Measurements from ENCODE around the gene PRDM10.

DNA sequence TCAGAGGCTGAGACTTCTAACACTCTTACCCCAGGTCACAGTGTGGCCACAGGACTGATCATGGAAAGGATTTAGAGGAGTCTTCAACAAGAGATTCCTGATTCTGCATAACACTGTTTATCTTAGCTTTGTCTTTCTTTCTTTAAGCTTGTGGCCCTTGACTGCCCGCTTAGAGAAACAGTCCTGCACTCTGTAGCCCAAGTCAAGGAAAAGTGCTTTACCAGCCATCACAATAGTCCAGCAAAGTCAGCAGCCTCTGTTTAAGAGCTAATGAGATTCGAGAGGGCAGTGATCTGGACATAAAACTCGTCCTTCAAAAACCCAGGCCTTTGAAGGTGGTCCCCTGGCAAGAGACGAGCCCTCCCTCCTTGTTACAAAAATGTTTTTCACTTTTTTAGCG lies 30.0 kb downstream of the PRDM10 start:
- no peak for TF ChIP-seq CTCF (IDR thresholded peaks at IDR 0.05; ENCODE audit: poor library complexity, severe bottlenecking)
- TF ChIP-seq EZH2 (IDR thresholded peaks at IDR 0.05; ENCODE audit: borderline replicate concordance, insufficient read depth, low read length, poor library complexity, severe bottlenecking) = no peak
- TF ChIP-seq TAF1 (IDR thresholded peaks at IDR 0.05; ENCODE audit: low read depth) = no peak
- TF ChIP-seq, protein P1, sequence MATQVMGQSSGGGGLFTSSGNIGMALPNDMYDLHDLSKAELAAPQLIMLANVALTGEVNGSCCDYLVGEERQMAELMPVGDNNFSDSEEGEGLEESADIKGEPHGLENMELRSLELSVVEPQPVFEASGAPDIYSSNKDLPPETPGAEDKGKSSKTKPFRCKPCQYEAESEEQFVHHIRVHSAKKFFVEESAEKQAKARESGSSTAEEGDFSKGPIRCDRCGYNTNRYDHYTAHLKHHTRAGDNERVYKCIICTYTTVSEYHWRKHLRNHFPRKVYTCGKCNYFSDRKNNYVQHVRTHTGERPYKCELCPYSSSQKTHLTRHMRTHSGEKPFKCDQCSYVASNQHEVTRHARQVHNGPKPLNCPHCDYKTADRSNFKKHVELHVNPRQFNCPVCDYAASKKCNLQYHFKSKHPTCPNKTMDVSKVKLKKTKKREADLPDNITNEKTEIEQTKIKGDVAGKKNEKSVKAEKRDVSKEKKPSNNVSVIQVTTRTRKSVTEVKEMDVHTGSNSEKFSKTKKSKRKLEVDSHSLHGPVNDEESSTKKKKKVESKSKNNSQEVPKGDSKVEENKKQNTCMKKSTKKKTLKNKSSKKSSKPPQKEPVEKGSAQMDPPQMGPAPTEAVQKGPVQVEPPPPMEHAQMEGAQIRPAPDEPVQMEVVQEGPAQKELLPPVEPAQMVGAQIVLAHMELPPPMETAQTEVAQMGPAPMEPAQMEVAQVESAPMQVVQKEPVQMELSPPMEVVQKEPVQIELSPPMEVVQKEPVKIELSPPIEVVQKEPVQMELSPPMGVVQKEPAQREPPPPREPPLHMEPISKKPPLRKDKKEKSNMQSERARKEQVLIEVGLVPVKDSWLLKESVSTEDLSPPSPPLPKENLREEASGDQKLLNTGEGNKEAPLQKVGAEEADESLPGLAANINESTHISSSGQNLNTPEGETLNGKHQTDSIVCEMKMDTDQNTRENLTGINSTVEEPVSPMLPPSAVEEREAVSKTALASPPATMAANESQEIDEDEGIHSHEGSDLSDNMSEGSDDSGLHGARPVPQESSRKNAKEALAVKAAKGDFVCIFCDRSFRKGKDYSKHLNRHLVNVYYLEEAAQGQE (IDR thresholded peaks at IDR 0.05; ENCODE audit: borderline replicate concordance) = no peak
